ENCODE results near the gene ABCC8.

Gene ABCC8

GRCh38 chr11:17402486-17402885 lies 74.2 kb downstream of the ABCC8 start:
- DNase-seq = no peak

- no peak for DNase-seq
Measured at GRCh38 chr11:17401841-17402240, 74.8 kb downstream of the ABCC8 start.

- DNase-seq = no peak
Measured at GRCh38 chr11:17401316-17401715, 75.3 kb downstream of the ABCC8 start.

GRCh38 chr11:17400048-17400775 lies 76.4 kb downstream of the ABCC8 start:
- no peak for DNase-seq

- DNase-seq = no peak
Measured at GRCh38 chr11:17399236-17399635, 77.4 kb downstream of the ABCC8 start.

- DNase-seq = no peak
Measured at GRCh38 chr11:17397311-17398002, 79.2 kb downstream of the ABCC8 start.

- DNase-seq = no peak
Measured at GRCh38 chr11:17396598-17397310, 79.9 kb downstream of the ABCC8 start.

GRCh38 chr11:17395978-17396377 lies 80.7 kb downstream of the ABCC8 start:
- DNase-seq = no peak

GRCh38 chr11:17395554-17395961 lies 81.1 kb downstream of the ABCC8 start:
- DNase-seq = no peak

GRCh38 chr11:17394743-17395390 lies 81.8 kb downstream of the ABCC8 start:
- DNase-seq = no peak

GRCh38 chr11:17393472-17393871 lies 83.2 kb downstream of the ABCC8 start:
- DNase-seq = no peak

GRCh38 chr11:17392872-17393271 lies 83.8 kb downstream of the ABCC8 start:
- no peak for DNase-seq

- DNase-seq = no peak
Measured at GRCh38 chr11:17391493-17392355, 84.9 kb downstream of the ABCC8 start.

- no peak for DNase-seq
Measured at GRCh38 chr11:17389957-17390649, 86.5 kb downstream of the ABCC8 start.

- DNase-seq = peak; percentile 32
Measured at GRCh38 chr11:17389211-17389956, 87.3 kb downstream of the ABCC8 start.

GRCh38 chr11:17388609-17389210 lies 87.9 kb downstream of the ABCC8 start, which contains the start of gene KCNJ11:
Gene KCNJ11 (minus strand): TSS chr11:17388659. CDS start chr11:17388091, 568 bp downstream.
- DNase-seq = no peak

- no peak for DNase-seq
Measured at GRCh38 chr11:17387811-17388210, 88.8 kb downstream of the ABCC8 start.

GRCh38 chr11:17387254-17387653 lies 89.4 kb downstream of the ABCC8 start:
- no peak for DNase-seq

GRCh38 chr11:17386331-17387084 lies 90.1 kb downstream of the ABCC8 start:
- DNase-seq = peak; percentile 15
